Large intestine (tissue), 3 donors: ENCODE results near the gene CTSW. TPM values are rescaled to one million over a fixed set of nuclear protein-coding genes. Genes with fewer than 3 reads are reported as not detected.
A peak's percentile ranks its signal among the peaks of the same experiment; 100 is the strongest.

Experiments
- DNase-seq, 2 donors: peaks; one replicate each; pipeline versions ENCODE4 v3.0.0 to v3.0.0-alpha.2; 2013
- H3K27ac ChIP-seq: one replicate; pipeline ENCODE4 v1.5.1; 2013; ENCODE audit warnings: low read length
- H3K27me3 ChIP-seq: 2 replicates; pipeline ENCODE4 v1.6.1; 2013; ENCODE audit warnings: low read length; ENCODE audit not compliant: control insufficient read depth, insufficient read depth
- H3K36me3 ChIP-seq: 2 replicates; pipeline ENCODE4 v1.6.1; 2013; ENCODE audit warnings: low read length; ENCODE audit not compliant: control insufficient read depth, insufficient read depth
- H3K4me1 ChIP-seq: one replicate; pipeline ENCODE4 v1.6.1; 2013; ENCODE audit warnings: low read length; ENCODE audit not compliant: control insufficient read depth, insufficient read depth
- H3K4me3 ChIP-seq: one replicate; pipeline ENCODE4 v1.5.1; 2013; ENCODE audit warnings: low read length
- H3K9me3 ChIP-seq: one replicate; pipeline ENCODE4 v1.6.1; 2013; ENCODE audit warnings: mild to moderate bottlenecking, low read depth, low read length, moderate library complexity; ENCODE audit not compliant: control insufficient read depth
- WGBS: methylation state at CpG from one replicate; pipeline ENCODE4 v1.1.5; 2013; ENCODE audit warnings: low lambda C conversion rate; ENCODE audit not compliant: insufficient coverage; 5-methylcytosine and 5-hydroxymethylcytosine counted together
- polyA plus RNA-seq: library from polyadenylated mRNA; unstranded; fragments of 120-200 nt; gene quantifications from one replicate; pipeline ENCODE4 v1.2.1, GENCODE V29; 2013

CTSW gene
- polyA plus RNA-seq, 1 donor = 2.4 TPM

- no peaks in the 10 kb centered on the region for H3K27me3 ChIP-seq
- DNase-seq = peak in 1 of 2 donors; percentile 20
- no peak overlapping the region for H3K4me3 ChIP-seq
- H3K27ac ChIP-seq = no peak overlapping the region
- H3K4me1 ChIP-seq = peaks cover 54% of the 10 kb centered on the region
- H3K9me3 ChIP-seq = peaks cover 4% of the 10 kb centered on the region
- peaks cover 30% of the 10 kb centered on the region for H3K36me3 ChIP-seq
- no CpG with 5 or more reads among the region's 8 CpGs for WGBS
Observed at GRCh38 chr11:65849366-65849765, 30.3 kb upstream of the CTSW start.

GRCh38 chr11:65849771-65850216, 29.8 kb upstream of the CTSW start:
- Histone ChIP-seq H3K36me3 (peaks cover 34% of the 10 kb centered on the region), H3K27me3 (no peaks in the 10 kb centered on the region), H3K4me1 (peaks cover 54% of the 10 kb centered on the region), H3K27ac (no peak overlapping the region), H3K9me3 (peaks cover 4% of the 10 kb centered on the region), H3K4me3 (no peak overlapping the region)
- WGBS = no CpG with 5 or more reads among the region's 16 CpGs
- no peak for DNase-seq

- Histone ChIP-seq H3K4me3 (no peak overlapping the region), H3K9me3 (peaks cover 4% of the 10 kb centered on the region), H3K27ac (no peak overlapping the region), H3K36me3 (peaks cover 41% of the 10 kb centered on the region), H3K27me3 (no peaks in the 10 kb centered on the region), H3K4me1 (peaks cover 59% of the 10 kb centered on the region)
- peak in 1 of 2 donors; percentile 10 for DNase-seq
- no CpG with 5 or more reads among the region's 20 CpGs for WGBS
Observed at GRCh38 chr11:65850217-65851082, 29.2 kb upstream of the CTSW start.

GRCh38 chr11:65851083-65851579, 28.5 kb upstream of the CTSW start:
- H3K36me3 ChIP-seq = peaks cover 48% of the 10 kb centered on the region
- peak in 1 of 2 donors; percentile 19 for DNase-seq

GRCh38 chr11:65851811-65852507, 27.7 kb upstream of the CTSW start:
- peaks cover 48% of the 10 kb centered on the region for H3K36me3 ChIP-seq
- peaks cover 68% of the 10 kb centered on the region for H3K4me1 ChIP-seq
- no peaks in the 10 kb centered on the region for H3K27me3 ChIP-seq
- H3K9me3 ChIP-seq = peaks cover 4% of the 10 kb centered on the region
- no CpG with 5 or more reads among the region's 10 CpGs for WGBS
- peak overlapping the region; percentile 89 for H3K27ac ChIP-seq
- DNase-seq = peak in 1 of 2 donors; percentile 3
- no peak overlapping the region for H3K4me3 ChIP-seq

More at GRCh38 chr11:65851083-65851579, 28.5 kb upstream of the CTSW start:
- H3K4me1 ChIP-seq = peaks cover 65% of the 10 kb centered on the region
- no peaks in the 10 kb centered on the region for H3K27me3 ChIP-seq
- H3K9me3 ChIP-seq = peaks cover 4% of the 10 kb centered on the region
- no peak overlapping the region for H3K27ac ChIP-seq
- H3K4me3 ChIP-seq = no peak overlapping the region
- WGBS = no CpG with 5 or more reads among the region's 14 CpGs

GRCh38 chr11:65852508-65853245, 27.0 kb upstream of the CTSW start:
- peak overlapping the region; percentile 89 for H3K27ac ChIP-seq
- peak in 1 of 2 donors; percentile 4 for DNase-seq
- WGBS = no CpG with 5 or more reads among the region's 33 CpGs
- H3K4me1 ChIP-seq = peaks cover 68% of the 10 kb centered on the region
- peaks cover 4% of the 10 kb centered on the region for H3K9me3 ChIP-seq
- H3K27me3 ChIP-seq = no peaks in the 10 kb centered on the region
- H3K36me3 ChIP-seq = peaks cover 48% of the 10 kb centered on the region
- H3K4me3 ChIP-seq = no peak overlapping the region

- WGBS = no CpG with 5 or more reads among the region's 6 CpGs
- Histone ChIP-seq H3K4me3 (no peak overlapping the region), H3K9me3 (peaks cover 4% of the 10 kb centered on the region), H3K27ac (peak overlapping the region; percentile 89), H3K36me3 (peaks cover 48% of the 10 kb centered on the region), H3K4me1 (peaks cover 68% of the 10 kb centered on the region), H3K27me3 (no peaks in the 10 kb centered on the region)
- peak in 1 of 2 donors; percentile 19 for DNase-seq
Observed at GRCh38 chr11:65853246-65853979, 26.2 kb upstream of the CTSW start.

- peak; percentile 94 to 98 for DNase-seq
- Histone ChIP-seq H3K9me3 (peaks cover 4% of the 10 kb centered on the region), H3K27ac (peak overlapping the region; percentile 89), H3K4me1 (peaks cover 72% of the 10 kb centered on the region), H3K27me3 (no peaks in the 10 kb centered on the region), H3K4me3 (peak overlapping the region; percentile 1), H3K36me3 (peaks cover 48% of the 10 kb centered on the region)
- no CpG with 5 or more reads among the region's 4 CpGs for WGBS
Observed at GRCh38 chr11:65854161-65854592, 25.5 kb upstream of the CTSW start.

- peak in 1 of 2 donors; percentile 1 for DNase-seq
- Histone ChIP-seq H3K27me3 (no peaks in the 10 kb centered on the region), H3K9me3 (peaks cover 4% of the 10 kb centered on the region), H3K36me3 (peaks cover 48% of the 10 kb centered on the region), H3K27ac (peak overlapping the region; percentile 89), H3K4me1 (peaks cover 70% of the 10 kb centered on the region), H3K4me3 (peak overlapping the region; percentile 86)
- WGBS = no CpG with 5 or more reads among the region's 15 CpGs
Observed at GRCh38 chr11:65854852-65855837, 24.5 kb upstream of the CTSW start.
